Endothelial cell (in vitro differentiated cells): Measurements from ENCODE around the gene CLMN. TPM values are rescaled to one million over a fixed set of nuclear protein-coding genes. Genes with fewer than 3 reads are reported as not detected.

Experiments used
- DNase-seq: peaks from one replicate; pipeline ENCODE4 v3.0.0; 2021; ENCODE audit warnings: low spot score
- H3K27ac Mint-ChIP-seq: one replicate; pipeline ENCODE4 v1.8.0; 2021; ENCODE audit warnings: mixed read lengths, inconsistent platforms; ENCODE audit not compliant: unreplicated experiment
- H3K27me3 Mint-ChIP-seq: one replicate; pipeline ENCODE4 v1.8.0; 2021; ENCODE audit warnings: mild to moderate bottlenecking, moderate library complexity, mixed read lengths, inconsistent platforms; ENCODE audit not compliant: unreplicated experiment
- H3K36me3 Mint-ChIP-seq: one replicate; pipeline ENCODE4 v1.8.0; 2021; ENCODE audit warnings: mild to moderate bottlenecking, low read depth, mixed read lengths, inconsistent platforms; ENCODE audit not compliant: unreplicated experiment
- H3K4me1 Mint-ChIP-seq: one replicate; pipeline ENCODE4 v1.8.0; 2021; ENCODE audit warnings: mild to moderate bottlenecking, mixed read lengths, inconsistent platforms; ENCODE audit not compliant: unreplicated experiment
- H3K4me3 Mint-ChIP-seq: one replicate; pipeline ENCODE4 v1.8.0; 2021; ENCODE audit warnings: mild to moderate bottlenecking, mixed read lengths, inconsistent platforms; ENCODE audit not compliant: unreplicated experiment
- H3K9me3 Mint-ChIP-seq: one replicate; pipeline ENCODE4 v1.8.0; 2021; ENCODE audit warnings: mixed read lengths, inconsistent platforms; ENCODE audit not compliant: unreplicated experiment
- CTCF ChIP-seq: fragments of 200-600 bp; sonication (generic); IDR thresholded peaks from one replicate; pipeline ENCODE4 v1.5.0; 2021; ENCODE audit warnings: antibody characterized with exemption; ENCODE audit not compliant: unreplicated experiment
- long read RNA-seq: library from polyadenylated mRNA; unstranded; transcript quantifications from one replicate; pipeline ENCODE4 v2.0.0, GENCODE V29; 2020; ENCODE audit not compliant: unreplicated experiment
- total RNA-seq: library from RNA; stranded (reverse); fragmentation: NEBNext Ultra II Directional; extraction: Animal tissue kit (Norgen Biotek cat#: 25700); gene quantifications from one replicate; pipeline ENCODE4 v1.2.1, GENCODE V29; 2021; ENCODE audit not compliant: unreplicated experiment

The CLMN gene
- 0.46 TPM for total RNA-seq
- long read RNA-seq = 0 reads

- no peaks in the 10 kb centered on the region for H3K36me3 Mint-ChIP-seq
- H3K27ac Mint-ChIP-seq = no peak within 1 kb of the TSS
- H3K4me3 Mint-ChIP-seq = peak within 1 kb of the TSS; percentile 82
- DNase-seq = peak; percentile 22
- no peaks in the 10 kb centered on the region for H3K4me1 Mint-ChIP-seq
- no peaks in the 10 kb centered on the region for H3K9me3 Mint-ChIP-seq
- H3K27me3 Mint-ChIP-seq = peaks cover 5% of the 10 kb centered on the region
- TF ChIP-seq CTCF = no peak
Measured at GRCh38 chr14:95319312-95320077, at the start of gene CLMN. TSS of gene CLMN (minus strand) at chr14:95319908. CDS start at chr14:95319792, 116 bp downstream.

- H3K36me3 Mint-ChIP-seq = no peaks in the 10 kb centered on the region
- TF ChIP-seq CTCF = no peak
- peaks cover 3% of the 10 kb centered on the region for H3K27me3 Mint-ChIP-seq
Measured at GRCh38 chr14:95365401-95365800, 45.7 kb upstream of the CLMN start.

GRCh38 chr14:95364481-95365209 is 44.9 kb upstream of the CLMN start:
- Mint-ChIP-seq H3K4me1 (peaks cover 4% of the 10 kb centered on the region), H3K27ac (no peak overlapping the region), H3K36me3 (no peaks in the 10 kb centered on the region), H3K27me3 (peaks cover 5% of the 10 kb centered on the region), H3K4me3 (no peak overlapping the region), H3K9me3 (no peaks in the 10 kb centered on the region)
- no peak for TF ChIP-seq CTCF
- DNase-seq = no peak

More at GRCh38 chr14:95365401-95365800, 45.7 kb upstream of the CLMN start:
- DNase-seq = no peak
- no peaks in the 10 kb centered on the region for H3K9me3 Mint-ChIP-seq
- no peak overlapping the region for H3K4me3 Mint-ChIP-seq
- peaks cover 4% of the 10 kb centered on the region for H3K4me1 Mint-ChIP-seq
- no peak overlapping the region for H3K27ac Mint-ChIP-seq

- Mint-ChIP-seq H3K27ac (no peak overlapping the region), H3K36me3 (no peaks in the 10 kb centered on the region), H3K4me1 (peaks cover 4% of the 10 kb centered on the region), H3K27me3 (peaks cover 6% of the 10 kb centered on the region), H3K9me3 (no peaks in the 10 kb centered on the region), H3K4me3 (no peak overlapping the region)
- TF ChIP-seq CTCF = no peak
- no peak for DNase-seq
Measured at GRCh38 chr14:95363468-95363954, 43.8 kb upstream of the CLMN start.

GRCh38 chr14:95362138-95362494 is 42.4 kb upstream of the CLMN start:
- no peaks in the 10 kb centered on the region for H3K9me3 Mint-ChIP-seq
- peaks cover 8% of the 10 kb centered on the region for H3K27me3 Mint-ChIP-seq
- H3K27ac Mint-ChIP-seq = no peak overlapping the region
- H3K36me3 Mint-ChIP-seq = no peaks in the 10 kb centered on the region
- peaks cover 4% of the 10 kb centered on the region for H3K4me1 Mint-ChIP-seq
- DNase-seq = no peak
- no peak overlapping the region for H3K4me3 Mint-ChIP-seq
- no peak for TF ChIP-seq CTCF
